Trophoblast cell (in vitro differentiated cells and primary cell): Measurements from ENCODE around the gene MACO1.
A peak's percentile ranks its signal among the peaks of the same experiment; 100 is the strongest.

Experiments
- DNase-seq, 2 donors: peaks; one replicate each; pipeline ENCODE4 v3.0.0-alpha.2; 2016
- H2AFZ ChIP-seq: 2 replicates; pipeline ENCODE4 v1.6.1; 2013; ENCODE audit warnings: low read length, moderate library complexity, mild to moderate bottlenecking; ENCODE audit not compliant: insufficient read depth, poor library complexity
- H2AK5ac ChIP-seq: 2 replicates; pipeline ENCODE4 v1.6.1; 2013; ENCODE audit warnings: mild to moderate bottlenecking, low read length
- H2BK120ac ChIP-seq: 2 replicates; pipeline ENCODE4 v1.6.1; 2013; ENCODE audit warnings: low read length, mild to moderate bottlenecking, moderate library complexity; ENCODE audit not compliant: insufficient read depth, poor library complexity
- H2BK12ac ChIP-seq: 2 replicates; pipeline ENCODE4 v1.6.1; 2013; ENCODE audit warnings: mild to moderate bottlenecking, low read length, moderate library complexity
- H2BK5ac ChIP-seq: 2 replicates; pipeline ENCODE4 v1.6.1; 2013; ENCODE audit warnings: low read length, low read depth, moderate library complexity, mild to moderate bottlenecking; ENCODE audit not compliant: poor library complexity
- H3K14ac ChIP-seq: 2 replicates; pipeline ENCODE4 v1.6.1; 2013; ENCODE audit warnings: mild to moderate bottlenecking, low read length
- H3K18ac ChIP-seq: 2 replicates; pipeline ENCODE4 v1.6.1; 2013; ENCODE audit warnings: mild to moderate bottlenecking, low read length
- H3K23ac ChIP-seq: 2 replicates; pipeline ENCODE4 v1.6.1; 2013; ENCODE audit warnings: low read length
- H3K27ac ChIP-seq: 2 replicates; pipeline ENCODE4 v1.5.1; 2013; ENCODE audit warnings: low read depth, mild to moderate bottlenecking, inconsistent platforms, low read length, moderate library complexity
- H3K27me3 ChIP-seq: 2 replicates; pipeline ENCODE4 v1.6.1; 2013; ENCODE audit warnings: inconsistent platforms, mild to moderate bottlenecking, low read length, moderate library complexity; ENCODE audit not compliant: insufficient read depth
- H3K36me3 ChIP-seq, 2 experiments: 1 replicate in 1 of 2; 2 replicates in 1 of 2; pipeline ENCODE4 v1.6.1; 2013; ENCODE audit warnings: low read length in 2 of 2, mild to moderate bottlenecking in 2 of 2, moderate library complexity in 1 of 2; ENCODE audit not compliant: insufficient read depth in 2 of 2, control insufficient read depth in 1 of 2
- H3K4ac ChIP-seq: 2 replicates; pipeline ENCODE4 v1.6.1; 2013; ENCODE audit warnings: low read depth, mild to moderate bottlenecking, low read length, moderate library complexity
- H3K4me1 ChIP-seq, 2 experiments: 1 replicate in 1 of 2; 2 replicates in 1 of 2; pipeline ENCODE4 v1.6.1; 2013; ENCODE audit warnings: low read length in 2 of 2, mild to moderate bottlenecking in 2 of 2, moderate library complexity in 1 of 2; ENCODE audit not compliant: insufficient read depth in 2 of 2, control insufficient read depth in 1 of 2
- H3K4me2 ChIP-seq: 2 replicates; pipeline ENCODE4 v1.6.1; 2013; ENCODE audit warnings: inconsistent platforms, mild to moderate bottlenecking, low read length, moderate library complexity
- H3K4me3 ChIP-seq: 2 replicates; pipeline ENCODE4 v1.5.1; 2013; ENCODE audit warnings: mild to moderate bottlenecking, low read depth, low read length, inconsistent platforms
- H3K79me1 ChIP-seq: one replicate; pipeline ENCODE4 v1.6.1; 2013; ENCODE audit warnings: low read length
- H3K79me2 ChIP-seq: 2 replicates; pipeline ENCODE4 v1.6.1; 2013; ENCODE audit warnings: low read length, mild to moderate bottlenecking; ENCODE audit not compliant: control insufficient read depth, insufficient read depth, poor library complexity
- H3K9ac ChIP-seq: 2 replicates; pipeline ENCODE4 v1.6.1; 2013; ENCODE audit warnings: mild to moderate bottlenecking, low read length
- H3K9me3 ChIP-seq: 2 replicates; pipeline ENCODE4 v1.6.1; 2013; ENCODE audit warnings: low read depth, mild to moderate bottlenecking, control low read depth, inconsistent platforms, low read length; ENCODE audit not compliant: insufficient read depth
- H4K12ac ChIP-seq: 2 replicates; pipeline ENCODE4 v1.6.1; 2013; ENCODE audit warnings: low read depth, mild to moderate bottlenecking, low read length, moderate library complexity
- H4K8ac ChIP-seq: 2 replicates; pipeline ENCODE4 v1.6.1; 2013; ENCODE audit warnings: low read depth, mild to moderate bottlenecking, low read length, moderate library complexity
- H4K91ac ChIP-seq: one replicate; pipeline ENCODE4 v1.6.1; 2013; ENCODE audit warnings: low read depth, mild to moderate bottlenecking, low read length, moderate library complexity
- WGBS: extraction: QIAGEN DNeasy Blood & Tissue Kit; methylation state at CpG from one replicate; pipeline ENCODE4 v1.1.7; 2013; ENCODE audit warnings: missing lambda C conversion rate; ENCODE audit not compliant: insufficient read length, insufficient coverage; ENCODE audit errors: extremely low coverage; 5-methylcytosine and 5-hydroxymethylcytosine counted together

Gene MACO1

DNA sequence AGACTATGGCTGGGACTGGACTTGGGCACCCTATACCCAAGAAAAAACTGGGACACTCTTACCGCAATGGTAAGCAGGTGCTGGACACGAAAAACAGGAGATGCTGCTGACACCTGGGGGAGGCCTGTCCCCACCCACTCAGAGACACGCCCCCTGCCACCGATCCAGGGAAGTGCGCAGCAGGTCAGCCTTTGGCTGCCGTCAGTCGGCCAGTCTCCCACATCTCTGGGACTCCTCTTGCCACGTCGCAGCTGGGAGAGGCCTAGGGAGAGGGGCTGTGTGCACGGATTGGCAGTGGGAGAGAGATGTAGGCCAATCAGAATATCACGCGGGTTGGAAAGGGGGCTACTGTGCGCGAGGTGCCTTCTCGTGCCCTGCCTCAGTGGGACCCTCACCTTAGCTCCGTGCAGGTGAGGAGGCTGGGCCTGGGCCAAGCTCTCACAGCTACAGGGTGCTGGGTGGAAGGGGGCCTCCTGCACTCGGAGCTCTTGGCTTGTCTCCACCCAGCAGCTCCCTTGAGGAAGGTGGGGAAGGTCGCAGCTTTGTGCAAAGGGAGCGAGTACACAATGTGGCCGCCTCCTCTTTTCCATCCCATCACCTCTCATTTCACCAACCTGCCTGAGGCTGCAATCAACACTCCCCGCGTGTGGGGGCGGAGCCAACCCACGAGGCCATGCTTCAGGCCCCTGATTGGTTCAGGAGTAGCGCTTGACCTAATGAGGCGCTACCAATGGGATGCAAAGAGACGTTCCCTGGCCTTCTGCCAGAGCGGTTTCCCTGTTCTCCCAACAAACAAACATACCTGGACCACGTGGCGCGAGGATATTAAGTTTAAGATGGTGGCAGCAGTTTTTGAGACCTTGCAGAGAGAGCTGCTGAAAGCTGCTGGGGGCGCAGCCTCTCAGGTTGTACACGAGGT, 87.0 kb downstream of the MACO1 start:
- Histone ChIP-seq H2BK5ac (no peak overlapping the region), H3K18ac (no peak overlapping the region), H3K36me3 (no peaks in the 10 kb centered on the region), H4K8ac (no peak overlapping the region), H3K9me3 (peaks cover 4% of the 10 kb centered on the region), H3K79me2 (no peaks in the 10 kb centered on the region), H3K27me3 (no peaks in the 10 kb centered on the region), H3K79me1 (no peaks in the 10 kb centered on the region), H2AFZ (no peak overlapping the region), H2BK12ac (no peak overlapping the region), H2BK120ac (no peak overlapping the region), H3K27ac (no peak overlapping the region), H2AK5ac (no peak overlapping the region), H3K23ac (no peak overlapping the region), H3K4ac (no peak overlapping the region), H3K9ac (no peak overlapping the region), H4K91ac (no peak overlapping the region), H3K4me1 (no peaks in the 10 kb centered on the region), H3K4me2 (no peak overlapping the region), H4K12ac (no peak overlapping the region), H3K4me3 (no peak overlapping the region), H3K14ac (no peak overlapping the region)
- peak in 1 of 2 donors; percentile 30 for DNase-seq
- WGBS, result no CpG with 5 or more reads among the region's 33 CpGs

DNA sequence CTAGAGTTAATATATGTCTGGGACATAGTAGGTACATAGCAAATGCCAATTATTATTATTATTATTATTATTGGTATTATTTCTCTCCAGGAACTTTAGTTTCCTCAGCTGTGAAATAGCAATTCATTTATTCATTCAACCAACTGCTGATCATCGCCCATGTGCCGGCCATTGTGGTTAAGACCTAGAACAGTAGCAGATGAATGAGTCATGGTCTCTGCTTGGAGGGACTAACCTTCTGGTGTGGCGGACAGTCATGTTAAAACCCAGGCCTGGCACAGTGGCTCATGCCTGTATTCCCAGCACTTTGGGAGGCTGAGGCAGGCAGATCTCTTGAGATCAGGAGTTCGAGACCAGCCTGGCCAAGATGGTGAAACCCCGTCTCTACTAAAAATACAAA, 88.9 kb downstream of the MACO1 start:
- H2BK120ac ChIP-seq, result no peak overlapping the region
- no peaks in the 10 kb centered on the region for H3K4me1 ChIP-seq
- H2BK12ac ChIP-seq, result no peak overlapping the region
- no peak overlapping the region for H3K14ac ChIP-seq
- H3K4me3 ChIP-seq, result no peak overlapping the region
- no peak overlapping the region for H3K27ac ChIP-seq
- no peak overlapping the region for H2AFZ ChIP-seq
- H3K79me2 ChIP-seq, result no peaks in the 10 kb centered on the region
- H2AK5ac ChIP-seq, result no peak overlapping the region
- no peak for DNase-seq
- H3K4me2 ChIP-seq, result no peak overlapping the region
- H3K9ac ChIP-seq, result no peak overlapping the region
- H3K4ac ChIP-seq, result no peak overlapping the region
- H2BK5ac ChIP-seq, result no peak overlapping the region
- no peak overlapping the region for H4K91ac ChIP-seq
- no peaks in the 10 kb centered on the region for H3K36me3 ChIP-seq
- no CpG with 5 or more reads among the region's 5 CpGs for WGBS
- no peak overlapping the region for H3K18ac ChIP-seq
- no peaks in the 10 kb centered on the region for H3K79me1 ChIP-seq
- H4K8ac ChIP-seq, result no peak overlapping the region
- no peak overlapping the region for H3K23ac ChIP-seq
- no peaks in the 10 kb centered on the region for H3K27me3 ChIP-seq
- H4K12ac ChIP-seq, result no peak overlapping the region
- H3K9me3 ChIP-seq, result peaks cover 4% of the 10 kb centered on the region

DNA sequence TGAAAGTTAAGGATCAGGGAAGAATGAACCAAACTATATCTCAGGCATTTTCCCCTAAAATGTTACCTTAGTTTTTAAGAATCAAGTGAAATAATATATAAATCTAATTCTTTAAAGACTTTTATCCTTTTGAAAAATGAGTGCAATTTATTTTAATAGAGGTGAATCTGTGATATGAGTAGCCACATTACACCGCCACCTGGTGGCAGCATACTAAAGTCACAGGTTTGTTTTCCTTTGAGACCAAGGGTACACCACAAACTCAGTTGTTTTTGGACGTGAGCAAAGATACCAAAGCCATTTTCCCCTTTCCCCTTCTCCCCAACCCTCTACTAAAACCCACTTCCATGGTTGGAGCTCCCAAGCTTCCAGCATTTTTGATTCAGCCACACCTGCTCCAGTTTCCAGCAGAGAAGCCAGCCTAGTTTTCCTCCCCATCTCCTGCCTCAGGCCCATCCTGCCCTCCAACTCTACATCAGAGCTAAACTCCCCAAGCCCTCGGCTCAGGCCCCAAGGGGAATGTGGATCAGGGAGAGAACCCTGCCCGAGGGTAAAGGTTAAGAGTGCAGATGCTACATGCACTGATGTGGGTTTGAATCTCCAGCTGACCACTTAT, 89.9 kb downstream of the MACO1 start:
- H2AFZ ChIP-seq, result no peak overlapping the region
- H3K79me1 ChIP-seq, result no peaks in the 10 kb centered on the region
- no peak overlapping the region for H2BK5ac ChIP-seq
- H4K12ac ChIP-seq, result no peak overlapping the region
- H4K8ac ChIP-seq, result no peak overlapping the region
- no peak overlapping the region for H3K4me3 ChIP-seq
- H3K4me2 ChIP-seq, result no peak overlapping the region
- H3K23ac ChIP-seq, result no peak overlapping the region
- no peak overlapping the region for H4K91ac ChIP-seq
- H3K79me2 ChIP-seq, result no peaks in the 10 kb centered on the region
- no peak overlapping the region for H3K4ac ChIP-seq
- DNase-seq, result peak; percentile 35 to 77
- H2BK120ac ChIP-seq, result no peak overlapping the region
- no peak overlapping the region for H3K9ac ChIP-seq
- H3K18ac ChIP-seq, result no peak overlapping the region
- H3K14ac ChIP-seq, result no peak overlapping the region
- no peaks in the 10 kb centered on the region for H3K9me3 ChIP-seq
- no peak overlapping the region for H3K27ac ChIP-seq
- H3K36me3 ChIP-seq, result no peaks in the 10 kb centered on the region
- no peaks in the 10 kb centered on the region for H3K4me1 ChIP-seq
- WGBS, result no CpG with 5 or more reads among the region's 4 CpGs
- no peak overlapping the region for H2BK12ac ChIP-seq
- no peak overlapping the region for H2AK5ac ChIP-seq
- H3K27me3 ChIP-seq, result no peaks in the 10 kb centered on the region

DNA sequence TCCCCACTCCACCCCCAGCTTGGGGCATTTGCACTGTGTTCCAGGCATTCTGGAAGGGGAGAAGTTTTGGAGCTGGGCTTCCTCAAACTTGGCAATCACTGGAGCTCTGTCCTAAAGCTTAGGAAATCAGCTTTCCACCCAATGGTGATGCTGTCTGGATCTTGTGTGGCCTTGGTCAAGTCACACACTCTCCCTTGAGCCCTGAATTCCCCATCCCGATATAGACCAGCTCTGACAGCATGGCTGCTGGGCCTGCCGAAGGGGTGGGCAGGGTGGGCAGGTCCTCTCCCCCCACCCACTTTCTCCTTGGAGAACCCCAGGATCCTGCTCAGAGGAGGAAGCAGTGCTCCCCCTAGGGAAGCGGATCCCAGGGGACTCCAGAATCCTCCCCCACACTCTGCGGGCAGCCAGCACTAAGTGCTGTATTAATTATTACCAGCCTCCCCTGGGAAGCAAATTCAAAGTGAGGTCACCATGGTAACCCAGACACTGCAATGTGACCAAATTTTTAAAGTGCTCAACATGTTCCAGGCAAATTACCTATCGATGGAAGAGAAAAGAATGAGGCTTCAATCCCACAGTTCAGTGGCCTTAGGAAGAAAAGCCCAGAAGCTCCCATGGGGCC, 91.4 kb downstream of the MACO1 start:
- no peak for DNase-seq
- no peak overlapping the region for H3K18ac ChIP-seq
- no peak overlapping the region for H4K8ac ChIP-seq
- H2BK5ac ChIP-seq, result no peak overlapping the region
- H3K27ac ChIP-seq, result no peak overlapping the region
- no peaks in the 10 kb centered on the region for H3K79me1 ChIP-seq
- H3K4me1 ChIP-seq, result no peaks in the 10 kb centered on the region
- H3K9ac ChIP-seq, result no peak overlapping the region
- no peak overlapping the region for H2AFZ ChIP-seq
- no peak overlapping the region for H2BK120ac ChIP-seq
- no peak overlapping the region for H3K4me3 ChIP-seq
- H3K79me2 ChIP-seq, result no peaks in the 10 kb centered on the region
- no CpG with 5 or more reads among the region's 5 CpGs for WGBS
- no peaks in the 10 kb centered on the region for H3K9me3 ChIP-seq
- H3K23ac ChIP-seq, result no peak overlapping the region
- H3K4me2 ChIP-seq, result no peak overlapping the region
- H3K36me3 ChIP-seq, result no peaks in the 10 kb centered on the region
- no peak overlapping the region for H3K14ac ChIP-seq
- H4K12ac ChIP-seq, result no peak overlapping the region
- no peak overlapping the region for H3K4ac ChIP-seq
- H4K91ac ChIP-seq, result no peak overlapping the region
- no peaks in the 10 kb centered on the region for H3K27me3 ChIP-seq
- no peak overlapping the region for H2AK5ac ChIP-seq
- no peak overlapping the region for H2BK12ac ChIP-seq
